Hippocampal formation (tissue), 2 donors: ENCODE results near the gene ADGRV1.
"Not testable (repeated sequence)": the region's sequence is repeated elsewhere in the genome, so short reads cannot be mapped to it uniquely, and the experiment has no call there.

Experiments
- DNase-seq, 2 donors: peaks; one replicate each; lab custom pipeline; 2025; lab: John Stamatoyannopoulos, UW

Gene ADGRV1

GRCh38 chr5:90739567-90739966, 181.0 kb downstream of the ADGRV1 start:
- no peak for DNase-seq

GRCh38 chr5:90740244-90740799, 181.7 kb downstream of the ADGRV1 start:
- no peak for DNase-seq

GRCh38 chr5:90741022-90741564, 182.5 kb downstream of the ADGRV1 start:
- no peak for DNase-seq

- no peak for DNase-seq
Measured at GRCh38 chr5:90746119-90746518, 187.5 kb downstream of the ADGRV1 start.

GRCh38 chr5:90747175-90747574, 188.6 kb downstream of the ADGRV1 start:
- DNase-seq, result no peak

GRCh38 chr5:90747693-90748092, 189.1 kb downstream of the ADGRV1 start:
- no peak for DNase-seq

- DNase-seq, result no peak
Measured at GRCh38 chr5:90759119-90759518, 200.5 kb downstream of the ADGRV1 start.

GRCh38 chr5:90767710-90768109, 209.1 kb downstream of the ADGRV1 start:
- no peak for DNase-seq

- DNase-seq, result not testable (repeated sequence)
Measured at GRCh38 chr5:90770006-90770541, 211.5 kb downstream of the ADGRV1 start.

GRCh38 chr5:90777959-90778358, 219.4 kb downstream of the ADGRV1 start:
- DNase-seq, result no peak

- peak; percentile 23 to 71 for DNase-seq
Measured at GRCh38 chr5:90783460-90784333, 225.1 kb downstream of the ADGRV1 start.

- DNase-seq, result no peak
Measured at GRCh38 chr5:90786756-90787155, 228.2 kb downstream of the ADGRV1 start.

- DNase-seq, result no peak
Measured at GRCh38 chr5:90792725-90793124, 234.1 kb downstream of the ADGRV1 start.

GRCh38 chr5:90793183-90793582, 234.6 kb downstream of the ADGRV1 start:
- DNase-seq, result no peak

- not testable (repeated sequence) for DNase-seq
Measured at GRCh38 chr5:90796919-90797318, 238.3 kb downstream of the ADGRV1 start.

- DNase-seq, result not testable (repeated sequence)
Measured at GRCh38 chr5:90800082-90800481, 241.5 kb downstream of the ADGRV1 start.

GRCh38 chr5:90800515-90800914, 241.9 kb downstream of the ADGRV1 start:
- DNase-seq, result not testable (repeated sequence)

GRCh38 chr5:90802474-90803317, 244.1 kb downstream of the ADGRV1 start:
- DNase-seq, result no peak

GRCh38 chr5:90803381-90803780, 244.8 kb downstream of the ADGRV1 start:
- no peak for DNase-seq

- no peak for DNase-seq
Measured at GRCh38 chr5:90803876-90804275, 245.3 kb downstream of the ADGRV1 start.

GRCh38 chr5:90807496-90807895, 248.9 kb downstream of the ADGRV1 start:
- no peak for DNase-seq
